ENCODE data around the gene KRT84. TPM values are rescaled to one million over a fixed set of nuclear protein-coding genes. Genes with fewer than 3 reads are reported as not detected.

The KRT84 gene
- polyA plus RNA-seq, 3 donors, result not detected

DNA sequence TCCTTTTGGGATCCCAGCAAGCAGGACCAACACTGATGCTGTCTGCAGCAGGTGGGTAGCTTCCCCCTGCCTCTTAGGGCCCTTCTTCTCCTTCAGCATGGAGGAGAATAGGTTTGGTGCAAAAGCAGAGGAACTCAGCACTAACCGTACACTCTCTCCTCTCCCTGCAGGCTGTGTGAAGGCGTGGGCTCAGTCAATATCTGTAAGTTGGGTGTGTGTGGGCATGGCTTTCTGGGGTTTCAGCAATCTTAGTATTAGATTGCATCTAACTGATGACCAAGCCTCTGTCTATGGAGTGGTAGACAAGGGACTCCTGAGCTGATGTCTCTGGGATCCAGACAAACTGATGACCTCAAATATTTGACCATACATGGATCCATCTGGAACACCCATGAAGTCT lies 32.5 kb downstream of the KRT84 start:
- Mint-ChIP-seq H3K4me1 (no peaks in the 10 kb centered on the region), H3K4me3 (no peak overlapping the region), H3K27me3 (ENCODE audit: low read depth in 3 of 3) (peaks cover 2 to 22% (median 4%) of the 10 kb centered on the region in 3 donors), H3K9me3 (no peaks in the 10 kb centered on the region), H3K36me3 (no peaks in the 10 kb centered on the region), H3K27ac (no peak overlapping the region)
- no peak for DNase-seq
- TF ChIP-seq, protein P1, sequence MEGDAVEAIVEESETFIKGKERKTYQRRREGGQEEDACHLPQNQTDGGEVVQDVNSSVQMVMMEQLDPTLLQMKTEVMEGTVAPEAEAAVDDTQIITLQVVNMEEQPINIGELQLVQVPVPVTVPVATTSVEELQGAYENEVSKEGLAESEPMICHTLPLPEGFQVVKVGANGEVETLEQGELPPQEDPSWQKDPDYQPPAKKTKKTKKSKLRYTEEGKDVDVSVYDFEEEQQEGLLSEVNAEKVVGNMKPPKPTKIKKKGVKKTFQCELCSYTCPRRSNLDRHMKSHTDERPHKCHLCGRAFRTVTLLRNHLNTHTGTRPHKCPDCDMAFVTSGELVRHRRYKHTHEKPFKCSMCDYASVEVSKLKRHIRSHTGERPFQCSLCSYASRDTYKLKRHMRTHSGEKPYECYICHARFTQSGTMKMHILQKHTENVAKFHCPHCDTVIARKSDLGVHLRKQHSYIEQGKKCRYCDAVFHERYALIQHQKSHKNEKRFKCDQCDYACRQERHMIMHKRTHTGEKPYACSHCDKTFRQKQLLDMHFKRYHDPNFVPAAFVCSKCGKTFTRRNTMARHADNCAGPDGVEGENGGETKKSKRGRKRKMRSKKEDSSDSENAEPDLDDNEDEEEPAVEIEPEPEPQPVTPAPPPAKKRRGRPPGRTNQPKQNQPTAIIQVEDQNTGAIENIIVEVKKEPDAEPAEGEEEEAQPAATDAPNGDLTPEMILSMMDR (IDR thresholded peaks at IDR 0.05), result no peak
- no peaks in the 10 kb centered on the region for H3K9me3 ChIP-seq (replicated peaks in 1 of 2; ENCODE audit: control insufficient read depth in 1 of 2, insufficient read depth in 1 of 2, low read length in 2 of 2)
- WGBS (ENCODE audit: insufficient coverage), result no CpG with 5 or more reads among the region's 2 CpGs
- H3K27ac ChIP-seq (ENCODE audit: low read depth in 1 of 2, low read length in 2 of 2), result no peak overlapping the region
- H3K4me2 ChIP-seq (replicated peaks; ENCODE audit: extremely low read depth, low read length, poor library complexity, severe bottlenecking), result no peak overlapping the region
- H3K36me3 ChIP-seq (replicated peaks in 1 of 2; ENCODE audit: control insufficient read depth in 1 of 2, insufficient read depth in 2 of 2, low read length in 2 of 2), result no peaks in the 10 kb centered on the region
- intact Hi-C loops (cut with micrococcal nuclease), result no loop called here
- no peak overlapping the region for H3K4me3 ChIP-seq (replicated peaks in 1 of 3; ENCODE audit: low read depth in 2 of 3, low read length in 3 of 3)
- H2AFZ ChIP-seq (ENCODE audit: insufficient read depth, low read depth, low read length, poor library complexity, severe bottlenecking), result no peak overlapping the region
- no peaks in the 10 kb centered on the region for H3K27me3 ChIP-seq (ENCODE audit: control insufficient read depth in 2 of 2, insufficient read depth in 2 of 2, low read length in 2 of 2)
- H4K20me1 ChIP-seq (ENCODE audit: insufficient read depth, low read length), result no peaks in the 10 kb centered on the region
- H3K79me2 ChIP-seq (ENCODE audit: insufficient read depth, low read length), result no peaks in the 10 kb centered on the region
- H3K9ac ChIP-seq (ENCODE audit: insufficient read depth, low read length, poor library complexity, severe bottlenecking), result no peak overlapping the region
- no peaks in the 10 kb centered on the region for H3K4me1 ChIP-seq (ENCODE audit: control insufficient read depth in 1 of 2, insufficient read depth in 2 of 2, low read length in 2 of 2)

- Histone ChIP-seq H3K27me3 (ENCODE audit: control insufficient read depth in 2 of 2, insufficient read depth in 2 of 2, low read length in 2 of 2) (no peaks in the 10 kb centered on the region), H2AFZ (ENCODE audit: insufficient read depth, low read depth, low read length, poor library complexity, severe bottlenecking) (no peak overlapping the region), H4K20me1 (ENCODE audit: insufficient read depth, low read length) (no peaks in the 10 kb centered on the region), H3K4me3 (replicated peaks in 1 of 3; ENCODE audit: low read depth in 2 of 3, low read length in 3 of 3) (no peak overlapping the region), H3K4me1 (ENCODE audit: control insufficient read depth in 1 of 2, insufficient read depth in 2 of 2, low read length in 2 of 2) (no peaks in the 10 kb centered on the region), H3K36me3 (replicated peaks in 1 of 2; ENCODE audit: control insufficient read depth in 1 of 2, insufficient read depth in 2 of 2, low read length in 2 of 2) (no peaks in the 10 kb centered on the region), H3K9ac (ENCODE audit: insufficient read depth, low read length, poor library complexity, severe bottlenecking) (no peak overlapping the region), H3K4me2 (replicated peaks; ENCODE audit: extremely low read depth, low read length, poor library complexity, severe bottlenecking) (no peak overlapping the region), H3K27ac (ENCODE audit: low read depth in 1 of 2, low read length in 2 of 2) (no peak overlapping the region), H3K79me2 (ENCODE audit: insufficient read depth, low read length) (no peaks in the 10 kb centered on the region), H3K9me3 (replicated peaks in 1 of 2; ENCODE audit: control insufficient read depth in 1 of 2, insufficient read depth in 1 of 2, low read length in 2 of 2) (no peaks in the 10 kb centered on the region)
- H3K27me3 Mint-ChIP-seq (ENCODE audit: low read depth in 3 of 3), result peaks cover 4 to 24% (median 5%) of the 10 kb centered on the region in 3 donors
- H3K27ac Mint-ChIP-seq, result no peak overlapping the region
- H3K4me3 Mint-ChIP-seq, result no peak overlapping the region
- 0% methylated on average over 4 of the region's 9 CpGs for WGBS (ENCODE audit: insufficient coverage)
- intact Hi-C loops (cut with micrococcal nuclease), result no loop called here
- no peaks in the 10 kb centered on the region for H3K36me3 Mint-ChIP-seq
- no peaks in the 10 kb centered on the region for H3K9me3 Mint-ChIP-seq
- DNase-seq, result no peak
- TF ChIP-seq, protein P1 (IDR thresholded peaks at IDR 0.05), result no peak
- no peaks in the 10 kb centered on the region for H3K4me1 Mint-ChIP-seq
These were observed 34.0 kb downstream of the KRT84 start for GRCh38 chr12:52351196-52352059.

Measured in CD14-positive monocyte (primary cell).